Stimulated activated CD4-positive, alpha-beta T cell treated with anti-CD3 and anti-CD28 coated beads, Interleukin-4, amount 100 ng/mL, for 24 hours (primary cell): ENCODE data around the gene MAP1B.

Experiments
- DNase-seq: peaks from one replicate; pipeline ENCODE4 v3.0.0-alpha.2; 2020

The MAP1B gene

DNA sequence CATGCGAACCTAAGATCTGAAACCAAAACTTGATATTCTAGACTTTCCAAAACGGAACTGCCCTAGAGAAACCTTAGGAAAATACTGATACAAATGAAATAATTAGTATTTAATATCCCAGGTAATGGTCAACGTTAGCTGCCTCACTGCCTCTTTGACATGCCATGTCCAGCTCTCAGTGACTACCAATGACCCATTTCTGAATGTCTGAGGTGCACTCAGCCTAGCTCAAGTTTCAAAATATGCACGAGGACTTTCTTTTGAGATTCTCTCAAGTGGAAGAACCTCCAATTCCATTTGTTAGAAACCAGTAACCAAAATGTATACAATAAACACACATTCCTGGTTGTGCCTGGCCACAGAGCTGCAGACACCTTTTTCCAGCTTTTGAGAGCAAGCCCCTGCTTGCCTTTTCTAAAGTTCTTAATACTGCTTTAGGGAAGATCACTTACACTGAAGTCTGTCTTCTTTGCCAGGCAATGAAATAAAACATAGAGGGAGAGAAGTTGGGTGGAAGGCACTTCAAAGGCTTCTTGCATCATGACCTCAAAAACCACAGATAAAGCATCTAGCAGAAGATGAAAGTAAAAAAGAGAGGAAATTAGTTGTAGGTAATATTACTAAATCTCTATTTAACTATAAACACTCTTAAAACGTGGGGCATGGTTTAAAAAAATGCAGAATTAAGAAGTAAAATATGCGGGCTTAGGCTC, 124.9 kb downstream of the MAP1B start:
- DNase-seq, result no peak

DNA sequence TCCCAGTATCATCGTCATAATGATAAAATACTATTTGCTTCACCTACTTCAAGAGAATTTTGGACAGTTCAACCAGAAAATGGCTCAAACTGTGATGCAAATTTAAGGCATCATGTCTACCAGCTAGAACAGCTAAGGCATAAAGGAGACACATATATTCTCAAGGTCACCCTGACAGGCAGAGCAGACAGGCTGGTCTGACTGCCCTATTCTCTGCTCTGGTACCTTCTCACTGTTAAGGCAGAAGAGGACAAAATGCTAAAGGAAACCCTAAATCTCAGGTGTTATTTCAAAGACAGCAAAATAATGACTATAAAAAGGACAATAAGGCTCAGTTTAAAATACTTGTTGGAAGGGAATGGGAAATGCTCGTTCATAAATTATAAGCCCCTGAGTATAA, 125.6 kb downstream of the MAP1B start:
- no peak for DNase-seq

DNA sequence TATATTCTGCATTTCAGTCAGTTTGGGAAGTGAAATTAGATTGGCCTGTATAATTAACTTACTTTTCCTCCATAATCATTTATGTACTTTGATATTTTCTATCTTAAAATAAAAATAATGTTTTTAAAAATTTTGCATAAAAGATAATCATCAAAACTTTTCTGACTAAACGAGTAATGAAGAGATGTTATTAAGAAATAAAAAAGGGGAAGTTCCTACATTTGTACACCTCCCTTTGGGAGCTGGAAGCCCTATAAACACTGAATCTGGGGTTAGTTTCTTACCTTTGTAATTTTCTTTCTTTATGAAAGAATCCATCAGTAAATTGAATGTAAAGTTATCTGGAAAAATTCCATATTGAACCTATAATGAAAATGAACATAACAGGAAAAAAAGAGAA, 126.6 kb downstream of the MAP1B start:
- DNase-seq, result no peak

DNA sequence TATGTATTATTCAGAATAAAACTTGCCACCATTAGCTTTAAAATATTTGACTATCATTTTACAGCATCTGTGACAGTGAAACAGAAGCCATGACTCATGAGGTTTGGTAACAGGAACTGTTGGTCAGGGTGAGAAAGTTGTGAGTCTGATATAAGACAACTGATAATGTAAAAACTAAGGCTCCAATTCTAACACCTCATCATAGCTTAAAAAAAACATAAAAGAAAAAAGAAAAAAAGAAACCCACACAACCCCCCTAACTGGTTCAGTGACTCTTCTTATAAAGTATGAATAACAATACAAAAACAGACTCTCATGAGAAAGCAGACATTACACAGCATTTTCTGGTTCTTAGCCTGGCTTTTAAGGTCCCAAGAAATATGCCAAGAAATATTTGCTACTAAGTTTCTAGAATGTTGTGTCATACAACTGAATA, 127.0 kb downstream of the MAP1B start:
- DNase-seq, result peak; percentile 36

DNA sequence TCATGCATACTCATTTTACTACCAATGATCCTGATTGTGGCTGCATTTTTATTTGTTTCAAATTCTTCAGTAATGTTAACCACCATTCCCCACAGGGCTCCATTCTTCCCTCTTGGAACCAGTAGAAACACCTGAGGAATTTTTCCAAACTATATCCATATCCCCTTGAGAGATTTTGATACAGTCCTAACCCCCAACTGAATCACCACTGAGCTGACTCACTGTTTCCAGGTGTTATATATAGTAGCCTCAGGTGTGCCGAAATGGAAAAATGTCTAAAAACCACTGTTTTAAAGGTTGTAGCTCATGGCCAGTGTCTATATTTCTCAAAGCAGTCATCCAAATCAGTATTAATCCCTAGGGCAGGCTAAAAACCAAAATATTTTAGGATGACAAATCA, 127.6 kb downstream of the MAP1B start:
- DNase-seq, result no peak

DNA sequence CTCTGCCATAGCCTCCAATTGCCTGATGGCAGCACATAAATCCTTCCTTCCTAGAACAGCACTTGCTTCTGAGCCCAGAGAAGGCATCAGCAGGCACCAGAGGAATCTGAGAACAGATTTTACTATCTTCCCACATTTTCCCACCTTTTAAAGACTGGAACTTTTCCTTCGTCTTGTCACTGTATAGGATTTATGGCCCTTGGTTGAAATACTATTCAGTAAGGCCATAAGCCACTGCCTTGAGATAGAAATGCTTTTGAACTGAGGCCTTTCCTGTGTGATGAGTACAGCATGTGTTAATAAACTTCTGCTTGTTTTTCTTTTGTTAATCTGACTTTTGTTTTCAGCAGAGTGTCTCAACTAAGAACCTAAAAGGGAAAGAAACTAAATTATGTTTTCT, 128.4 kb downstream of the MAP1B start:
- DNase-seq, result no peak

DNA sequence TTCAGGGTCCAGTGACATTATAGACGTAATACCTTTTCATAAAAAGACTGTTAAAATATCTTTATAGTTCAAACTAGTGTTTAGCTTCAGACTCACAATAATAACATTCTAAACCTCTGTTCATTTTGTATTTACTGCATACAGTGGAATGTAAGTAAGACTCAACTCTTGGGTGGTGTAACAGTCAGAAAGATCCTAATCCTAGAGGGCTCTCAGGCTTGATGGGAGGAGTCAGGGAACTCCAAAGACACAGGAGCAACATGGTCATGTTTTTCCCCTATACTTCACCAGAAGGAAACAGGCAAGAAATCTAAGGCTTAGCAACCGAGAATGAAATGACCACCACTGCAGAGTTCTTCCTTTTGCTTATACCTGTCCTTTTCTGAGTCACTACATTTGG, 130.1 kb downstream of the MAP1B start:
- no peak for DNase-seq

DNA sequence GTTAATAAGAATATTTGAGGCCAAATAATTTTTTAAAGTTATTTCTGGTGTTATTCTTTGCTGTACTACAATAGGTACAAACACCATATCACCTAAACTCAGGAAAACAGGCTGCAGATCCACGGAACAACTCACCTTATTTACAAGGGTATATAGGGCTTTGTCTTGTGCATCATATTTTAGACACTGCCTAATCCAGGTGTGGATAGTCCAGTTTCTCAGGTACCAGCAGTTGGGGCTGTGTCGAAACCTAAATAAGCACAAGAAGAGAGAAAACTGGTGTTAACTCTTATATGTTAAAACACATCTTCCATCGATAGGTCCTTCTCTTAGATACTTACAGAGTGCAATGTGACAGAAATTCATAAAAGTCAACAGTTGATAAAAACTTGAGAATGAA, 130.6 kb downstream of the MAP1B start:
- DNase-seq, result no peak

DNA sequence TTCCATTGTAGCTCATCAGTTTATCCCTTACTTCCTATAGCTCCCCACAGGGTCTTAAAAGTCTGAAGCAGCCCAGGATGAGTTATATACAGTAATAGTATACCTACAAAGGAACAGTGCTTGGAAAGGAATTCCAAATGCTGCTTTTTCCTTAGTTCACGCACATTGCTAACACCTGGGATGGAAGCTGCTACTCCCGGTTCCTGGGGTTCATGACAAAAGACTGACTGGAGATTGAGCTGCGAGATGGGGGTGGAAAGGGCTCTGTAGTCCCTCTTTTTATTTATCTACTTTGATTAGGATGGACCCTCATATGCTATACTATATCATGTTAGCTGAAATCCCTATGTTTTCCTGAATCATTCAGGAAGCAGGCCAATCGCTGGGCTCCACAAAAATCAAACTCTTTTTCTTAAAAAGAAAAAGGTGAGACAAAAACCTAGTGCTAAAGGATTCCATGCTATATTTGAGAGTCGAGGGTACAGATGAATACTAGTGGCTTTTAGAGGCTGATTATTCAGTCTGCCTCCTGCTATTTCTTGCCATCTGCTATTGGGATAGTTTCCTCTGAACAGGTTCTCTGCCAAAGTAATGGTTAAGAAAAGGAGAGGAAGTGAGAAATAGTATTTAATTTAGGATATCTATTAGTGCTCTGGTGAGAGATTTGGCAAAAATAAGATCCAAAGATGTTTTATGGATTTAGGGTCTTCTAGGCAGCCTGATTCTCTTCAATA, 131.6 kb downstream of the MAP1B start:
- DNase-seq, result no peak

DNA sequence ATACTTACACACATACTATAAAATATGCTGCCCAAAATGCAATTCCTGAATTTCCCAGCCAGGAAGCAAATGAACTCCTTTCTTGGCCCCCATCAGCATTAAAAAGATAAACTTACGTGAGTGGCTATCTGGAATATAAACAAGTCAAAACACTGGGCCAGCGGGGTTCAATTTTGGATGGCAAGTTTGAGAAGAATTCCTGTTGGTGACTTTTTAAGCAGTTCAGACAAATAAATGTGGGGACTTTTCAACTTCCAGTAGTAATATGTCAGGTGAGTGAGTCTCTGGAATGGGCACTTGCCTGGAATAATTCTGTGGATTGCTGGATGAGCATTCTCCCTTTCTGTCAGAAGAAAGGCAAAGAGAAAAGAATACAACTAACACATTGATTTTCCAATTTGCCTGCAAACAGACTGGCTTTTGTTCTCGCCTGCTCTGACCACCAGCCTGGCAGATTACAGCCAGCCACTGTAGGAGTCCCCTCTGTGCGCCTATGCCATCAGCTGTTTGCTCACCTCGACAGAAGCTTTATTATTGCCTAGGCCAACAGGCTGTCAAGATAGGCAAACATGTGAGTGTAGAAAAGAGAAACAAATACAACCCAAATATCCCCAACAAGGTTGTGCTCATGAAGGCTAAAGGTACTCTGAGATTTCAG, 134.2 kb downstream of the MAP1B start:
- DNase-seq, result no peak

DNA sequence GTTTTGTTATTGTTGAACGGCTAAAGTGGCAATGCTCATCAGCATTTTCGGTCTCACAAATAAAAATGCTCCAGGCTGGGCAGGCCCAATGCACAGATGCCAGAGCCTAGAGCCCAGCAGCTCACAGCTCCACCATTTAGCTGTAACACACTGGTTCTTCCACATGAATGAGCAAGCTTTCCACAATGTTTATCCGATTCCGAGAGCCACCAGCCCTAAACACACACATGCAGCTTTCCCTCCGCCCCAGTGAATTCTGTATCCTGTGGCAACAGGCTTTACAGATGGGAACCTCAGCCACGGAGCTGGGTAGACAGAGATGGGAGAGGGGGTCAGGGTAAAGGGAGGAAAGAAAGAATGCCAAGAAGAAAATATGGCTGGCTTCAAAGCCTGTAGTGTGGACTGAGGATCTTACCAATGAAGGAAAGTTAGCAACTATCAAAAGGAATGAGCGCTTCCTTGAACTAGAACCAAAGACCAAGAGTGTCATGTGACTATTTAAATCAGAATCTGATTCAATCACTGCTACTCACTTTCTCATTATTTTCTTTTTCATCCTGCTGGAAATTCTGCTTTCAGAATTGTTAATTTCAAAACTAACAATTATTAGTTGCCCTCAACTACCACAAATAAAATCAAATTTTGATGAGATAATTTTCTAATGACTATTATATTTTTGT, 135.7 kb downstream of the MAP1B start:
- DNase-seq, result no peak

DNA sequence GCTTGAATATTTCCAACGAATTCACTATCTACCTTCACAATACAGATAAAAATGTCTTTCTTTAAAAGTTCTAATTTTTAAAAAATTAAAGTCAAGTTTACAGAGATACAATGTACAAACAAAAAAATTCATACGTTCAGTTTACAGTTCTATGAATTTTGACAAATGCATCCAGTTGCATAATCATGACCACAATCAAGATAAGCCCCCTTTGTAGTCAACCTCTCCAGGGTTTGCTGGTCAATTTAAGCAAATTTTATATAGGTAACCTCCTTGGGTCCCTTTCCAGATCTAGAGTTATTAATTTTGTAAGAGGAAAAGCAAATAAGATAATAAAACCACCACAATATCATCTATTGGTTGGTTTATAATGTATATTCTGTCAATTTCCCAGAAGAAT, 136.4 kb downstream of the MAP1B start:
- DNase-seq, result no peak

DNA sequence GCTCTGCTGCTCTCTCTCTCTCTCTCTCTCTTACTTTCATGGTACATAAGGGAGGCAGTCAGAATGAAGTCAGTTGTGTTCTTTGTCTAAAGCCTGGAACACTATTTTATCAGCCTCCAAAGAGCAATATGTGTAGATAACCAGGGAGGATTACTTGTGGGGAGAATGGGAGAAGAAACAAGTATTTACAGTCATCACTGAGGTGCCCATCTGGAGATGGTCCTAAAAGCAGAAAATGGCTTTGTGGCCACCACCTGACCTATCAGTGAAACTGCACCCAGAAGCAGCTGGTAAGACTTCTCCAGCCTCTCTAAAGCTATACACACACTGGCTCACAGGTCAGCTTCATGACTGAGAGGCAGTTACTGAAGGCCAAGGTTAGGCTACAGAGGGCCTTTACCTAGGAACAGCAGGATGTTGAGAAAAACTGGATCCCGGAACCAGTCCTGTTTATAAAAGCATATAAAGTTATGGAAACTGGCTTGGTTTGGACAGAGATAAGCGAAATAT, 137.6 kb downstream of the MAP1B start:
- no peak for DNase-seq

DNA sequence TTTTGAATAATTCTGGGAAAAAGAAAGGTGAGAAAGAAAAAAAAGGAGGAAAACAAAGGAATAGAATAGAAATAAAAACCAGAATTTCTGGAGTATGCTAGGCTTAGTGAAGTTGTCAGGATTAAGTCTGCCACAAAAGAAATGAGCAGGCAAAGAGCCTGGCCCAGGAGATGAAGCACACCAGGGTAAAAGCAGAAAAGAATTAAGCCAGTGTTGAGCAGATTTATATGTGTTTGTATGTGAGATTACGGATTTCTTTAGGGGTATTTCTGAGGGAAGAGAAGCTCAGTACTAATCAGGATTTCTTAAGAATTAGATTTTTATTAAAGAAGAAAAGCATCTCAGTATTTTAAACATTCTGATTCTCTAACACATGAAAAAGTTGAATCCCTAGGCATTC, 138.3 kb downstream of the MAP1B start:
- no peak for DNase-seq

DNA sequence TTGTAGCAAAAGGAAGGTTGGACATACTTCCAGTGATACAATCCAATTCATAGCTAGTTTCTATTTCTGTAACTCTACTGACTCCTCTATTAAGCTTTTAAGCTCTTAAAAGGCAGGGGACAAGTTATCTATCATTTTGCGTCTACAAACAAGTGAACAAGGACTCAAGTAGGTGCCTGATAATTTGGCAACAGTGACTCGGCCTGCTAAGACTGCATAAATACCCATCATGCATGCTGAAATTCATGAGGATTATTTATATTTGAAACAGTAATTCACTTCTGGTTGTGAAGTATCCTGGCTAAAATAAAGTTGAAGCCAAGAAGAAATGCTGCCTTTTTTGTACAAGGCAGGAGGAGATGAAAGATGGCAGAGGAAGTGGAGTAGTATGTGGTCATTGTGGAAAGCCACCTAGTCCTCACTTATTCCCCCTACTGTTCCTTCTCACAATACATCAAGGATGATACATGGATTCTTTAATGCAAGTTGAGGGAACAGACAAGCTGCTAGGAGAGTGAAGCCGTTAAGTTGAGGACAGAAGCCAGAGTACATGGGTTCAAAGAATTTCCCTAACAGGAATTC, 138.8 kb downstream of the MAP1B start:
- no peak for DNase-seq

DNA sequence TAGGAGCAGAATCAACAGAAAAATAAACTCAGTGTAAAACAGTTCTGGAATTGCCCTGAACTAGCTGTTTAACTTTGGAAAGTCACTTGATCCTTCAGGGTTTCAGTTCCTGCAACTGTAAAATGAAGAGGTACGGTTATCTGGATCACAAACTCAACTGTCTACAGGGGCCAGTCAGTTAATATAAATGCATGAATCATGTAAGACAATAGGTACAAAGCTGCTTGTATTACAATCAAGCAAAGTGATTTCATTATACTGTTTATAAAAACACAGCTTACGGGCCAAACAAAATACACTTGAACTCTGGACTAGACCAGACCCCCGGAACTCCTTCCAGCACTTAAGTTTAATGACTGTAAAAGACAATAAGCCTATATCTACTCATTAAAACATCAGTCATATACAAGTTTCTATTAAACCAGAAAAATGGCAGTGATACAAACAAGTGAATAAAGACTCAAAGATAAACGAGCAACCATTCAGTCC, 139.7 kb downstream of the MAP1B start:
- no peak for DNase-seq

DNA sequence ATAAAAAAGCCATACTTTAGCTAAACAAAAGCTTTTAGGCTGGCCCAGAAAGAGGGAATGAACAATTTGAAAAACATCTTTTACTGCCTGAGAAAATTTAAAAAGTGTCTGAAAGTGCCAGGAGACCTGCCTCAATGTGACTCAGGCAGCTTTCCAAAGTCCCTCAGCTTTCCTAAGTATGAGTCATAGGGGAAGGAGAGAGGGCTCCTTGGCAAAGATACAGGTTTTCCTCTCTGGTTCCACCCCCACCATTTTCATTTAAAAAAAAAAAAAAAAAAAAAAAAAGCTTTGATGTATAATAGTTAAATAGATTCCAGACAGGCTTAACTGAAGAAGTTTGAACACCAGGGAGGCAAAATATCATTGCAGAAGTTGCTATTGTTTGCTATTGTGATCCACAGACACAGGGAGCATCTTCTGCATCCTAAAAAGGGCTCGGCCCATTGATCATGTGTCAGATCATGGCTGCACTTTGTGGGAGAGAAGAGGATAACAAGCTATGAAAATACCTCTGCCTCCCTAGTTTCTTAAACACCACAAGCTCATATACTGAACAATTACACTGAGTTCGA, 141.2 kb downstream of the MAP1B start:
- DNase-seq, result no peak

DNA sequence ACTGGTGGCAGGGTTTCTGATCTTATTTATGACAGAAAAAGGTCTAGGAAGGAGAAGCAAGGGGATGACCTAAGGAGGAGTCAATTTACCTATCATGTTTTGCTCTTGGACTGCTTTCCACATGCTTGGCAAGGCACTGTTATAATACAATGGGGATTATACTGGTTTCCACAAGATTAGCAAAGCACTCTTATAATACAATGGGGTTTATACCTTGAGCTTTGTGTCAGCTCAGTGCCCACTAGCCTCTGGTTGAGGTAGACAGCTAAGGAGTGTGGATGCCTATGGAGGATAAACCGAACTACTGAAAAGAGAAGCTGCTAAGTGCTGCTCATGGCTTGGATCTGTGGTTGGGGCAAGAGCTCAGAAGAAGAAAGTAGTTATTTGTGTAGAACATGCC, 144.1 kb downstream of the MAP1B start:
- no peak for DNase-seq

DNA sequence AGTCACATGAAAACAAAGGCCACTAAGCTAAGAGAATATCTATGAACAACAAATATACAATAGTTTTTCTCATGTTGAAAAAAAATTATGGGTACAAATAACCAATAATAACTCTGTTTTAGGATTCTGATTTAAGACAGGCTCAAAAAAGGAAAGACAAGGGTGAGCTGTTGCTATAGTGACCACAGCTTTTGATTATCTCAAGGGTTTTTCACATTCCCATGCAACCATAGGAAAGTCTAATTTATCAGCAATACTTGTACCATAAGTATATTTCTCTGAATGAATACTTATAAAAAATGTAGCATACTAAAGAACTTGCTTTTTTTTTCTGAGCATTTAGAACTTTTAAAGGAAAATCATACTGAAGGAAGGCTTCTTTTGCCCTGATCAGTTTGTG, 144.7 kb downstream of the MAP1B start:
- DNase-seq, result no peak

DNA sequence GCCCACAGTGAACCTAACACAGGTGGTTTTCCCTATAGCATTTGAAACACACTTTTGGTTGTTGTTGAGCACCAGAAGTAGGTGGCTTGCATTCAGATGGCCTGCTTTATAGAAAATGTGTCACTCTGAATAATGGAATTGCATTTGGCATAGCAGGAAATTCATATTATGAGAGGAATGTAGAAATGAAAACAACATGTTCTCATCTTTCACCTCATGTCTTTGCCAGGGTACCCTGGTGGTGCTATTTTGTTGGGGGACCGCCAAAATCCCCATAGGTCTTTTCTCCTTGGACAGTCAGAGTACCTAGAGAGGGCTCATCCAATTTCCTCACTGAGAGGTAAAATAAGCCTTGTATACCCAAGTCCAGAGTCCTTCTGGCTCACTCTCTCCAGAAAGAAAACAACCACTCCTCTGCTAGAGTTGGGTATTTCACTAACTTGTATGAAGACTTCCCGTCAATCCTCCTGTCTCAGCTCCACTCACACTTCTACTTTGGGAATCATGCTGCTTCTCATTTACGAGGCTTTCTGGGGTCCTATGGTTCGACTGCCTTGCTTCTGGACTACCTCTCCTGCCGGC, 145.4 kb downstream of the MAP1B start:
- DNase-seq, result no peak

DNA sequence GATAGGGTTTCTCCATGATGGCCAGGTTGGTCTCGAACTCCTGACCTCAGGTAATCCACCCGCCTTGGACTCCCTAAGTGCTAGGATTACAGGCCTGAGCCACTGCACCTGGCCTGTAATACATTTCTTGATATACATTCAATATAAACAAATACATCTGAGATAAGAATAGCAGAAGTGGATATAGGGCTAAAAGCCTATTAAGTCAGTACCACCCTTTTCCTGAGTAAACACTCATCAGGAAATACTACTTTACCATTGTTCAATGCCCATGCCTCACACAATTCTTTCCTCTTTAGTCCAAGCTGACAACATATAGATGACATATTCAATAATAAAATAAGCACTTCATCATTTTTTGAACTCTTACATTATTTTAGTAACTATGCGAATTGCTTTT, 148.0 kb downstream of the MAP1B start:
- DNase-seq, result no peak

DNA sequence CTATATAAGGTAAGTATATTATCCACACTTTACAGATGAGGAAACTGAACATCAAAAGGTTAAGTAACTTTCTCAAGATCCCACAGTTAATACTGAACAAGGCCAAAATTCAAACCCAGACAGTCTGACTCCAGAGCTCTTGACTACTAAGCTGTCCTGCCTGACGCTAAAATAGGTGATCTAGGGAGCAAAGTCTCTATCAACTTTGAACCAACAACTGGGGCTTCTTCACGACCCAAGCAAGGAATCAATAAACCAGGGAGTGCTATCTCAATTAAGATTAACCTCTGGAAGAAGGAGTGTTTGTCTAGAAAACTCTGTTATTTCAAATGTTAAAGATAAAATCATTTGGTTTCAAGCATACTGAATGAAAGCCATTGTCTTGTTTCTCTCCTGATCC, 148.4 kb downstream of the MAP1B start:
- no peak for DNase-seq
